Neural cell (in vitro differentiated cells): ENCODE measurements around the gene GMDS.

ENCODE experiments used
- EP300 ChIP-seq: fragments of 450-650 bp; conservative IDR thresholded peaks from 2 replicates; pipeline ENCODE4 v1.6.1; 2014; ENCODE audit warnings: antibody characterized with exemption, mild to moderate bottlenecking, moderate library complexity; ENCODE audit not compliant: poor library complexity, severe bottlenecking
- EZH2 ChIP-seq: fragments of 200-600, 300-800 bp; shearing (Covaris generic), sonication (generic); IDR thresholded peaks from 2 replicates; pipeline ENCODE4 v1.6.1; 2014; ENCODE audit warnings: antibody characterized with exemption, low read length, borderline replicate concordance, mild to moderate bottlenecking; ENCODE audit not compliant: insufficient read depth, poor library complexity, severe bottlenecking
- MXI1 ChIP-seq: fragments of 450-650 bp; conservative IDR thresholded peaks from 2 replicates; pipeline ENCODE4 v1.6.1; 2014; ENCODE audit warnings: antibody characterized with exemption, mild to moderate bottlenecking; ENCODE audit not compliant: poor library complexity, severe bottlenecking
- POLR2AphosphoS5 ChIP-seq: IDR thresholded peaks from 2 replicates; pipeline ENCODE4 v1.6.1; 2012
- RAD21 ChIP-seq: fragments of 450-650 bp; conservative IDR thresholded peaks from 2 replicates; pipeline ENCODE4 v1.6.1; 2014; ENCODE audit warnings: antibody characterized with exemption, mild to moderate bottlenecking, moderate library complexity
- SMC3 ChIP-seq: fragments of 450-650 bp; conservative IDR thresholded peaks from 2 replicates; pipeline ENCODE4 v1.6.1; 2014; ENCODE audit warnings: antibody characterized with exemption, mild to moderate bottlenecking, moderate library complexity; ENCODE audit not compliant: poor library complexity
- TAF1 ChIP-seq: IDR thresholded peaks from 2 replicates; pipeline ENCODE4 v1.6.1; 2012; ENCODE audit warnings: low read depth
- TF ChIP-seq, protein P1 (sequence below): fragments of 450-650 bp; IDR thresholded peaks from 2 replicates; pipeline ENCODE4 v1.5.1; 2014; ENCODE audit warnings: antibody characterized with exemption, mild to moderate bottlenecking, moderate library complexity; ENCODE audit not compliant: poor library complexity, severe bottlenecking

DNA sequence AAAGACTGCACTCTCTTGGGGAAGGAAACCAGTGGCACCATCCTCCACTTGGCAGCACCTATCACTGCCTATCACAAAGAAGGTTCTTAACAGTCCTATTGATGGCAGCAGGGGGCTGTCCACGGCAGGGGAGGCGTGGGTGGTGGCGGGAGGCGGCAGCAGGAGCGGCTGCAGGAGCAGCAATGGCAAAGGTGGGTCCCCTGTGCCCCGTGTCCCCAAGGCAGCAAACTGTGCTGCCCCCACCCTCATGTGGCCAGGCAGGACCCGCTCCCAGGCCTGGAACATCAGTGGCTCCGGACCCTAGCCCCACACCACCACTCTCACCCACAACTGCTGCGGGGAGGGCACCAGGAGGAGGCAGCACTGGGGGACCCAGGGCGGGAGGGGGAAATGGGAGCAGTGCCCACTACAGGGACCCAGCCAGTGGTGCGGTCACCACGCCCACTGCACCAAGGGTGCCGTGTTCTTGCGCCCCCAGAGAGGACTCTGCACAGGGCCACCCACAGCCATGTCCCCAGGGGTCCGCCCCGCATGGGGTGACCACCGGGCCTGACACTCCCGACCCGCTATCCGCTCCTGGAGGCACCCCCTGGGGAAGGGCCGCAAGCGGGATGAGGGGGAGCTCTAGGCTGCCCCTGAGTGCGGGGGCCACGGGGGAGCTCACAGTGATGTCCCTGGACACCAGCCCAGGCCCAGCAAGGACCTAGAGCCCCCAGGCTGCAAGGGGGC, 54.6 kb downstream of the GMDS start:
- TF ChIP-seq, protein P1, sequence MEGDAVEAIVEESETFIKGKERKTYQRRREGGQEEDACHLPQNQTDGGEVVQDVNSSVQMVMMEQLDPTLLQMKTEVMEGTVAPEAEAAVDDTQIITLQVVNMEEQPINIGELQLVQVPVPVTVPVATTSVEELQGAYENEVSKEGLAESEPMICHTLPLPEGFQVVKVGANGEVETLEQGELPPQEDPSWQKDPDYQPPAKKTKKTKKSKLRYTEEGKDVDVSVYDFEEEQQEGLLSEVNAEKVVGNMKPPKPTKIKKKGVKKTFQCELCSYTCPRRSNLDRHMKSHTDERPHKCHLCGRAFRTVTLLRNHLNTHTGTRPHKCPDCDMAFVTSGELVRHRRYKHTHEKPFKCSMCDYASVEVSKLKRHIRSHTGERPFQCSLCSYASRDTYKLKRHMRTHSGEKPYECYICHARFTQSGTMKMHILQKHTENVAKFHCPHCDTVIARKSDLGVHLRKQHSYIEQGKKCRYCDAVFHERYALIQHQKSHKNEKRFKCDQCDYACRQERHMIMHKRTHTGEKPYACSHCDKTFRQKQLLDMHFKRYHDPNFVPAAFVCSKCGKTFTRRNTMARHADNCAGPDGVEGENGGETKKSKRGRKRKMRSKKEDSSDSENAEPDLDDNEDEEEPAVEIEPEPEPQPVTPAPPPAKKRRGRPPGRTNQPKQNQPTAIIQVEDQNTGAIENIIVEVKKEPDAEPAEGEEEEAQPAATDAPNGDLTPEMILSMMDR, result no peak
- no peak for TF ChIP-seq POLR2AphosphoS5
- TF ChIP-seq EZH2, result no peak
- TF ChIP-seq TAF1, result no peak
- TF ChIP-seq EP300, result no peak
- TF ChIP-seq RAD21, result no peak
- TF ChIP-seq MXI1, result no peak
- TF ChIP-seq SMC3, result no peak
